Cardiac fibroblast (primary cell): ENCODE results near the gene SMOC2.

Source experiments
- DNase-seq, 2 donors: peaks; one replicate each; pipeline versions ENCODE4 v3.0.0 to v3.0.0-alpha.2; 2010; ENCODE audit warnings: low read depth in 2 of 2
- H3K4me3 ChIP-seq, 2 donors: replicated peaks in 1 of 2; 1 replicate in 1 of 2; 2 replicates in 1 of 2; pipeline ENCODE4 v1.5.1; 2011; ENCODE audit warnings: low read depth in 2 of 2, low read length in 2 of 2, mild to moderate bottlenecking in 2 of 2, moderate library complexity in 1 of 2
- TF ChIP-seq, protein P1 (sequence below): IDR thresholded peaks from one replicate; pipeline ENCODE4 v1.5.1; 2011; ENCODE audit warnings: low read depth, mild to moderate bottlenecking, low read length, inconsistent platforms

Gene SMOC2

DNA sequence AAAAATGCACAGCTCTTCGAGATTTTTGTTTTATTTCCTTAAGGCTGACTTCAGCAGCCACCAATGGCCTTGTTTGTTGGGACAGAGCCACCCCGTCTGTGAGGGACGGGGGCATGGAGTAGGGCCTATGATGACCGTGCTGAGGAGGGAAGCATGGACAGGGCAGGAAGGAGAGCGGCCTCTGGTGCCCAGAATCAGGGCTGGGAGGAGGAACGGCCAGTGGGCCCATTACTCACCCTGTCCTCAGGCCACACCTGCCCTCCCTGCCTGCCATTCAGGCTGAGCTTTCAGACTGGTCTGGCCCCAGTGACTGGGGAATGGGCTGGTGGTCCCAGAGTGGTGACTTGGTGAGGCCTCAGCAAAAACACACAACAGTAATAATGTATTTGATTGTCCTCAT lies 104.4 kb downstream of the SMOC2 start:
- TF ChIP-seq, protein P1, sequence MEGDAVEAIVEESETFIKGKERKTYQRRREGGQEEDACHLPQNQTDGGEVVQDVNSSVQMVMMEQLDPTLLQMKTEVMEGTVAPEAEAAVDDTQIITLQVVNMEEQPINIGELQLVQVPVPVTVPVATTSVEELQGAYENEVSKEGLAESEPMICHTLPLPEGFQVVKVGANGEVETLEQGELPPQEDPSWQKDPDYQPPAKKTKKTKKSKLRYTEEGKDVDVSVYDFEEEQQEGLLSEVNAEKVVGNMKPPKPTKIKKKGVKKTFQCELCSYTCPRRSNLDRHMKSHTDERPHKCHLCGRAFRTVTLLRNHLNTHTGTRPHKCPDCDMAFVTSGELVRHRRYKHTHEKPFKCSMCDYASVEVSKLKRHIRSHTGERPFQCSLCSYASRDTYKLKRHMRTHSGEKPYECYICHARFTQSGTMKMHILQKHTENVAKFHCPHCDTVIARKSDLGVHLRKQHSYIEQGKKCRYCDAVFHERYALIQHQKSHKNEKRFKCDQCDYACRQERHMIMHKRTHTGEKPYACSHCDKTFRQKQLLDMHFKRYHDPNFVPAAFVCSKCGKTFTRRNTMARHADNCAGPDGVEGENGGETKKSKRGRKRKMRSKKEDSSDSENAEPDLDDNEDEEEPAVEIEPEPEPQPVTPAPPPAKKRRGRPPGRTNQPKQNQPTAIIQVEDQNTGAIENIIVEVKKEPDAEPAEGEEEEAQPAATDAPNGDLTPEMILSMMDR, result no peak
- DNase-seq, result no peak
- H3K4me3 ChIP-seq, result no peak overlapping the region

DNA sequence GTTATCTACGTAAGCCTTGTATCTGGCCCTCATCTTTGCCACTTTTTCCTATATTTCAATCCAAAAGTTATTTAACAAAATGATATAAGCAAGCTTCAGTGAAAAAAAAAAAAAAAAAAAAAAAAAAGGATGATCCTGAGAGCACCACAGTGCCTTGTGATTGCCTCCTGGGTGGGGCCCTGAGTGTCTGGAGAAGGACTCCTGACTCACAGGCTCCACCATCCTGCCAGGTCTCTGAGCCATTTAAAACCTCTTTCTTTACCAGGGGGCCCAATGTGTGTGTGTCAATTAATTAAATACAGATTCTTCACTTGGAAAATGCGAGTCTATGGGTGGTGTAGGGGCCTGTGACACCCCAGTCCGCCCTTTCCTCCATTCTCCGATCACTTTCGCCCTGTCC lies 105.2 kb downstream of the SMOC2 start:
- TF ChIP-seq, protein P1, result no peak
- peak; percentile 19 to 55 for DNase-seq
- no peak overlapping the region for H3K4me3 ChIP-seq

DNA sequence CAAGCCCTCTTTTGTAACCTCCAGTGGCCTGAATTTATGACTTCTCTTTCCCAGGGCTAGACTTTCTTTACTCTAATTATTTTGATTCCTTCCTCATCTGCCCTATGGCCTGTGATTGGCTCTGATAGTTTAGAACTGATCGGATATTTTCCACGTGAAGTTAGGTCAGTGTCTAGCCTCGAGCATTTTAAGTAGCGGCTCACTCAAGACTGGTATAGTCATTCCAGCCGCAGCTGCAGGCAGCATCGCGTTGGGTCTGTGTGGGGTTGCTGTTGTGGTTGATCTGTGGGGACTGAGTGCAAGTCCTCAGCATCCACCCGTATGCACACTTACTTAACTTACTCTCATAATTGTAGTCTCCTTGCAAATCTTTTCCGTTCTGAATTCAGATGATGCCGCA lies 105.7 kb downstream of the SMOC2 start:
- no peak for DNase-seq
- TF ChIP-seq, protein P1, result no peak
- no peak overlapping the region for H3K4me3 ChIP-seq

DNA sequence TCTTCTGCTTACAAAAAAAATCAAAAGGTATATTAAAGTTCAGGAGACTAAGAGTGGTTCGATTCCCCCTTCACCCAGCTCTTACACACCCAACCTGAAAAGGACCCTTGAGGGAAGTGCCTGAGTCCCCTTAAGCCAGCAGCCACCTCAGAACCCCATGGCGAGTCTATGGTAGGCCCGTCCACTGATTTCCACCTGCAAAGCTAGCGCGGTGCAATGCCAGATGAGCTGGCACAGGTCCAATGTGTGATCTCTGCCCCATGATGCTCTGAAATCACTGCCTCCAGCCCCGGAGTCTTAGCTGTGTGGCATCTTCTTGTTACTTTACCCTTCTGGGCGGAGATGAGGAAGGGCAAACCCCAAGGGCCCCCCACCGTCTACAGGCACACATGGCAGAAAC lies 109.3 kb downstream of the SMOC2 start:
- TF ChIP-seq, protein P1, result no peak
- no peak for DNase-seq
- H3K4me3 ChIP-seq, result no peak overlapping the region

DNA sequence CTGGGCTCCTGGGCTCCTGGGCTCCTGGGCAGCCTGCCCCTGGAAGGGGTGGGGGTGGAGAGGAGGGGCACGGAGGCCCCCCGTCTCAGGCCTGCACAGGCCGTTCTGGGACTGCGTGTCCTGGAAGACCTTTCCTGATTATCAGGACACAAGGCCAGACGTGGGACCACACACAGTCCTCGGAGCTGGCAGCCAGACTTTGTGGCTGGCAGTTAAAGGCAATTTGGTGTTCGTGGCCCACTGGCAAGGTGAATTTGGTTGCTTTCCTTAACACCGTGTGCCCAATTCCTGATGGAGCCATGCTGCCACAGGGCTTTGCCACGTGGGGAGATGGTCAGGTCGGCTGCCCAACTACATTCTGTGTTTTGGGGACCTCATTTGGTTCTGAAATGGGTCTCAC lies 113.5 kb downstream of the SMOC2 start:
- DNase-seq, result no peak
- TF ChIP-seq, protein P1, result no peak

DNA sequence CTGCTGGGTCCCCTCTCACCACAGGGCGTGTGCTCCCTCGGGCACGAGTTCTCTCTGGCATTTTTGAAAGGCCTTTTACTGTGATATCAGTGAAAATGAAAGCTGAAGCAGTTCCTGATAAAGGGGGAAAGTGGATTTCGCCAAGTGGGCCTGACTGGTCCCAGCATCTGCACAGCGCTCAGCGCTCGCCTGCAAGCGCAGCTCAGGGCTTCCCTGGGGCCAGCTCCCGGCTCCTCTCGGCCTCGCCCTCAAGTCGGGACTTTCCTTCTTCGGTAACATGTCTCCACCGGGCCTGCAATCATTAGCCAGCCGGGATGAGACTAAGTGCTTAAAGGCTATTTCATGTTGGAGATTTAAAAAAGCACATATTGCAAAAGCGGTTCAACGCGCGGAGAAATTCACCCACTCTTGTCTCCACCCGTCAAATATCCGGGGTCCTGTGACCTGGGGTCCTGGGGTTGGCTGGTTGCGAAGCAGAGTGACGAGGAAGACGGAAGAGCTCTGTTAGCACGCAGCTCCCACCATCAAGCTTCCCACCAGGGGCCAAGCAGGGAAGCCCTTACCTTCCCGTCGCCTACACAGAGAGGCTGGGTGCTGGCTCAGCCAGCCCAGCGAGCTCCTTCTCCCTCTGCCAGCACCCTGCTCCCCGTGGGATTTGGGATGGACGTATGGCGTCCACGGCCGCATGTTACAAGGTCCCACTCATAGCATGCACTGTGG lies 114.1 kb downstream of the SMOC2 start:
- DNase-seq, result no peak
- TF ChIP-seq, protein P1, result no peak
- no peak overlapping the region for H3K4me3 ChIP-seq

More for the DNA sequence above, 113.5 kb downstream of the SMOC2 start:
- H3K4me3 ChIP-seq, result no peak overlapping the region
